Ascending aorta (tissue), 2 donors: ENCODE data around the gene SF3B2. TPM values are rescaled to one million over a fixed set of nuclear protein-coding genes. Genes with fewer than 3 reads are reported as not detected.
A peak's percentile ranks its signal among the peaks of the same experiment; 100 is the strongest.

Experiments
- DNase-seq, 2 donors: peaks; one replicate each; pipeline ENCODE4 v3.0.0-alpha.2; 2019; ENCODE audit warnings: low spot score in 2 of 2
- H3K27ac ChIP-seq, 2 donors: fragments of 200-600 bp; sonication (generic); one replicate each; pipeline ENCODE4 v1.5.1; 2016 to 2017; ENCODE audit warnings: mild to moderate bottlenecking in 1 of 2
- H3K27me3 ChIP-seq: fragments of 200-600 bp; sonication (generic); one replicate; pipeline ENCODE4 v1.5.1; 2017
- H3K36me3 ChIP-seq, 2 donors: fragments of 200-600 bp; sonication (generic); one replicate each; pipeline ENCODE4 v1.5.1; 2016
- H3K4me1 ChIP-seq, 2 donors: fragments of 200-600 bp; sonication (generic); one replicate each; pipeline ENCODE4 v1.5.1; 2016 to 2017; ENCODE audit warnings: mild to moderate bottlenecking in 1 of 2
- H3K4me3 ChIP-seq, 2 donors: fragments of 200-600 bp; sonication (generic); one replicate each; pipeline ENCODE4 v1.5.1; 2016 to 2017; ENCODE audit warnings: mild to moderate bottlenecking in 1 of 2
- H3K9me3 ChIP-seq, 2 donors: fragments of 200-600 bp; sonication (generic); one replicate each; pipeline ENCODE4 v1.5.1; 2016
- CTCF ChIP-seq, 3 experiments: fragments of 200-600 bp in 2 of 3; fragments of 450-650 bp in 1 of 3; sonication (generic) in 2 of 3; IDR thresholded peaks; one replicate each; pipeline ENCODE4 v1.5.1; 2016 to 2019; ENCODE audit warnings: antibody characterized with exemption in 3 of 3, mild to moderate bottlenecking in 1 of 3, moderate library complexity in 1 of 3
- intact Hi-C: fragments of 100-400 bp; cut with DNase I; formaldehyde crosslinking; loops from one replicate; pipeline ENCODE4 v1.15.1; 2023
- total RNA-seq: library from RNA; depleted of rRNA; stranded (reverse); fragments of >200 nt; gene quantifications from one replicate; pipeline ENCODE4 v1.1.0, GENCODE V29; 2016

SF3B2 gene
- total RNA-seq, 1 donor from 2014 or later: 128 TPM

GRCh38 chr11:66081505-66081904, 29.3 kb downstream of the SF3B2 start:
- Histone ChIP-seq H3K27me3 (no peaks in the 10 kb centered on the region), H3K27ac (peak overlapping the region; percentile 53 to 74), H3K4me3 (no peak overlapping the region), H3K9me3 (no peaks in the 10 kb centered on the region), H3K36me3 (no peaks in the 10 kb centered on the region), H3K4me1 (peaks cover 11 to 47% of the 10 kb centered on the region in 2 donors)
- intact Hi-C loops: no loop called here
- TF ChIP-seq CTCF (IDR thresholded peaks at IDR 0.05): no peak
- peak in 1 of 2 donors; percentile 72 for DNase-seq

- no peaks in the 10 kb centered on the region for H3K36me3 ChIP-seq
- no peak for TF ChIP-seq CTCF (IDR thresholded peaks at IDR 0.05)
- H3K9me3 ChIP-seq: no peaks in the 10 kb centered on the region
- peak overlapping the region; percentile 24 to 37 for H3K27ac ChIP-seq
- no peaks in the 10 kb centered on the region for H3K27me3 ChIP-seq
- intact Hi-C loops: no loop called here
- no peak for DNase-seq
- H3K4me3 ChIP-seq: no peak overlapping the region
- H3K4me1 ChIP-seq: peaks cover 11 to 39% of the 10 kb centered on the region in 2 donors
Measured at GRCh38 chr11:66082946-66083698, 31.0 kb downstream of the SF3B2 start.

GRCh38 chr11:66083767-66084166, 31.6 kb downstream of the SF3B2 start:
- no peaks in the 10 kb centered on the region for H3K9me3 ChIP-seq
- no peak for DNase-seq
- intact Hi-C loops: no loop called here
- TF ChIP-seq CTCF (IDR thresholded peaks at IDR 0.05): no peak
- peaks cover 11 to 39% of the 10 kb centered on the region in 2 donors for H3K4me1 ChIP-seq
- H3K27ac ChIP-seq: peak overlapping the region in 1 of 2 donors; percentile 37
- no peaks in the 10 kb centered on the region for H3K36me3 ChIP-seq
- no peak overlapping the region for H3K4me3 ChIP-seq
- no peaks in the 10 kb centered on the region for H3K27me3 ChIP-seq

GRCh38 chr11:66084821-66085475, 32.8 kb downstream of the SF3B2 start:
- Histone ChIP-seq H3K36me3 (no peaks in the 10 kb centered on the region), H3K27me3 (no peaks in the 10 kb centered on the region), H3K4me1 (peaks cover 11 to 39% of the 10 kb centered on the region in 2 donors), H3K9me3 (no peaks in the 10 kb centered on the region), H3K27ac (no peak overlapping the region), H3K4me3 (no peak overlapping the region)
- intact Hi-C loops: no loop called here
- TF ChIP-seq CTCF (IDR thresholded peaks at IDR 0.05): no peak
- DNase-seq: no peak

GRCh38 chr11:66087148-66087908, 35.2 kb downstream of the SF3B2 start:
- no peak for TF ChIP-seq CTCF (IDR thresholded peaks at IDR 0.05)
- Histone ChIP-seq H3K4me3 (no peak overlapping the region), H3K27ac (no peak overlapping the region), H3K36me3 (no peaks in the 10 kb centered on the region), H3K9me3 (no peaks in the 10 kb centered on the region), H3K27me3 (no peaks in the 10 kb centered on the region), H3K4me1 (peaks cover 0 to 19% of the 10 kb centered on the region in 2 donors)
- intact Hi-C loops: no loop called here
- DNase-seq: no peak
